HEK293 (cell line): ENCODE measurements around the gene DCDC1.

Experiments used
- CTCF ChIP-seq: fragments of 450-650 bp; formaldehyde crosslinking; IDR thresholded peaks from 2 replicates; pipeline ENCODE4 v1.5.1; 2016; ENCODE audit warnings: missing biosample characterization, missing genetic modification characterization
- ZNF114 ChIP-seq: fragments of 450-650 bp; formaldehyde crosslinking; IDR thresholded peaks from 2 replicates; pipeline ENCODE4 v1.5.0; 2017; ENCODE audit warnings: missing biosample characterization, missing genetic modification characterization
- ZNF138 ChIP-seq: fragments of 450-650 bp; formaldehyde crosslinking; IDR thresholded peaks from 2 replicates; pipeline ENCODE4 v1.5.1; 2016; ENCODE audit warnings: missing biosample characterization, missing genetic modification characterization, borderline replicate concordance
- ZNF423 ChIP-seq: fragments of 450-650 bp; formaldehyde crosslinking; IDR thresholded peaks from 2 replicates; pipeline ENCODE4 v1.5.1; 2016; ENCODE audit warnings: missing biosample characterization, missing genetic modification characterization

DNA sequence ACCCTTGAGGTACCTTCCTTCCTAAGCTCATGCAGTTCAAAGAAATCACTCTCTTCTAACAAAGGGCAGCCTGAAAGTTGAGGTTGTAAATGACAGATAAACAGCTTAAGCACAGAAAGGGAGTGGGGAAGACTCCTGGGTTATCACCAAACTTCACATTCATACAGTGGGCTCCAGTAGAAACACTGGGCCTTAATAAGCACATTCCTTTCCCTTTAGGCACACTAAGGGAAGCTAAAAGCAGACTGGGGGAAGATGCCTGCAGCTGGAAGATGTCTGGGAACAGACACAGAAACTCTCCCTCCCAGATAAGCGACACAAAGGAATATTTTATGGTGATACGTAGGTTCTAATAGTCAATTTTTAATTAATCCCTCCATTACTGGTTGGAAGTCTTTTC lies 433.0 kb downstream of the DCDC1 start:
- TF ChIP-seq ZNF138 (no peak), ZNF423 (tag by site-specific recombination) (no peak), ZNF114 (tag by site-specific recombination) (no peak), CTCF (tag by site-specific recombination) (no peak)
